NCI-H2029 (cell line): ENCODE data around the gene PRKN.

Experiments used
- DNase-seq: peaks from one replicate; lab custom pipeline; 2025; lab: John Stamatoyannopoulos, UW

The PRKN gene

GRCh38 chr6:161802231-161802630 lies 925.3 kb downstream of the PRKN start:
- DNase-seq, result no peak

- DNase-seq, result no peak
Observed at GRCh38 chr6:161798844-161799394, 928.6 kb downstream of the PRKN start.

DNA sequence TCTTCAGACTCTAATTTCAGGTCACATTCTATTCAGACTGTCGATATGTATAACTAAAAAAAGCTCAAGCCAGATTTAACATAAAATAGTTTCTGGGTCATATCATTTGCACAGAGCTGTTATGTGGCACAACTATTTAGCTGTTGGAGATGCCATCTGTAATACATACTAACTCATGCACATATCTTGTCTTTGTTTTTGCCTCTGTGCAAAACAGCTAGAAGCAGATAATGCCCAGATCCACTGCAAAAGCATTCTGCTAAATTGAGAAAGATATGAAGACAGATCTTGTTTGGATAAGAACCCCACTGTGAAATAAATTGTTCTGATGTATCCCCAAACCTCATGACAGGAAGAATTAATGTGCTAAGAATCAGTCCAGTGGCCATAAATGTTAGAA lies 930.9 kb downstream of the PRKN start:
- no peak for DNase-seq

GRCh38 chr6:161792851-161793493 lies 934.6 kb downstream of the PRKN start:
- no peak for DNase-seq

- no peak for DNase-seq
Observed at GRCh38 chr6:161788531-161788930, 939.0 kb downstream of the PRKN start.

GRCh38 chr6:161772176-161772575 lies 955.4 kb downstream of the PRKN start:
- no peak for DNase-seq

GRCh38 chr6:161761966-161762365 lies 965.6 kb downstream of the PRKN start:
- DNase-seq, result no peak

GRCh38 chr6:161755080-161755479 lies 972.5 kb downstream of the PRKN start:
- no peak for DNase-seq

DNA sequence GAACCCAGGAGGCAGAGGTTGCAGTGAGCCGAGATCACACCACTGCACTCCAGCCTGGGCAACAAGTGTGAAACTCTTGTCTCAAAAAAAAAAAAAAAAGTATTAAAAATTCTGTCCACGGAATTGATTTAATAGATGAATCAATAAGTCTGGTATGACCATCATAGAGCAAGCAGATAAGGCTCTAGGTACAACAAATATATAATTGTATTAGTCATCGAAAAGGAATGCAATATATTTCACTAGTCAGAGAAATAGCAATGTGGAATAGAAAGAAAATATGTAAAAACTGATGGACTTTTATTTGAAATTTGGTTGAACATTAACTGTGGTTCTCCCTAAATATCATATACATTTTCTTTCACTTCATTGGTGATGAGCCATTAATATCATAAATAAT lies 976.9 kb downstream of the PRKN start:
- DNase-seq, result no peak

DNA sequence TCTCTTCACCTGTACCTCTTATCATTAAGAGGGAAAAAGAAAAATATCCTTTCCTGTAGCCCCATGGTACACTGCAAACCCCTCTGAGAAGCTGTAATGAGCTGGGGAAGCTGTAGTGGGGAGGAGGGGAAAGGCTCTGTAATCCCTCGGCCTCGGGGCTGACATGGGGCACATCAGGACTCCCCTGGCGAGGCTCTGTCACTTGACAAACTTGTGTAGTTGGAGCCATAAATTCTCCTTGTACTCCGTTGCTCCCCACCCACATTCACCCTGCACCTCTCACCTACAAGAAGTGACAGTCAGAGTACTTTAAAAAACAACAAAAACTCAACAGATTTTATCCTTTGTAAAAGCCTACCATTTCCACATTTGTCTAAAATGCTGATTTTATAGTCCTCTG lies 978.0 kb downstream of the PRKN start:
- DNase-seq, result no peak

- DNase-seq, result no peak
Observed at GRCh38 chr6:161748535-161749416, 978.8 kb downstream of the PRKN start.

DNA sequence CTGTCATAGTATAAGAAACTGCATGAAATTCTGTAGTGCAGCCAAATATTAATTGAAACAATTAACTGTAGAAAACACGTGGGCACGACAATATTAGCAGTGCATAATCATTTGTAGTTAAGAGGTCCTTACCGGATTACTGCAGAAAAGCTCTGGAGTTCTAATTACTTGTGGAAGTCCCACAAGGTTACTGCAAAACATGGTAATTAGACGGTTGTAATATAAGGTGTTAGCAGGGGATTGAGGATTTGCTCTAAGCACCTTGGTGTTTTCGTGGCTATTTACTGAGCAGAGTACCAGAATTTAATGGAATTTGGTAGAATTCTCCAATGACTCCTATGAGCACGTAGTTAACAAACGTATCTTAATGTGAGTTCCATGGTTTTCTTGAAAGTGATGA lies 980.1 kb downstream of the PRKN start:
- DNase-seq, result no peak

GRCh38 chr6:161745594-161746141 lies 981.9 kb downstream of the PRKN start:
- no peak for DNase-seq

- DNase-seq, result no peak
Observed at GRCh38 chr6:161745128-161745527, 982.4 kb downstream of the PRKN start.

- DNase-seq, result no peak
Observed at GRCh38 chr6:161744211-161745067, 983.1 kb downstream of the PRKN start.

GRCh38 chr6:161743509-161744178 lies 983.9 kb downstream of the PRKN start:
- no peak for DNase-seq

DNA sequence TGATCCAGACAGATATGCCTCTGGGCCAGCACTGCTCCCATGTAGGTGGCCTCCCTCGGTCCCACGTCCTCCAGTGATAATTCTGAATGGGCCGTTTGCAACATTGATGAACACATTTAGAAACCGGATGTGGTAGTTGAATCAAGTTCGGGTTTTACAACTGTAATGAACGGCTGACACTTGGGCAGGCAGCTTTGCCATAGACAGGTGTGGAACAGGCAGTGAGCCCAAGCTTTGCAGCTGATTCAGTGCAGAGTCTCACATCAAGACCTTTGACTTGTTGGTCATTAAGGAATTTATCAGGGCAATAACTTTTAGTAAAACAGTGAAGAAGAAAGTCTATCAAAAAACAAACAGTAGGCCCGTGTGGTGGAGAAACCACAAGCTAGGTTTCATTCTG lies 987.1 kb downstream of the PRKN start:
- no peak for DNase-seq

- DNase-seq, result no peak
Observed at GRCh38 chr6:161736781-161737292, 990.7 kb downstream of the PRKN start.

- no peak for DNase-seq
Observed at GRCh38 chr6:161736326-161736725, 991.2 kb downstream of the PRKN start.

DNA sequence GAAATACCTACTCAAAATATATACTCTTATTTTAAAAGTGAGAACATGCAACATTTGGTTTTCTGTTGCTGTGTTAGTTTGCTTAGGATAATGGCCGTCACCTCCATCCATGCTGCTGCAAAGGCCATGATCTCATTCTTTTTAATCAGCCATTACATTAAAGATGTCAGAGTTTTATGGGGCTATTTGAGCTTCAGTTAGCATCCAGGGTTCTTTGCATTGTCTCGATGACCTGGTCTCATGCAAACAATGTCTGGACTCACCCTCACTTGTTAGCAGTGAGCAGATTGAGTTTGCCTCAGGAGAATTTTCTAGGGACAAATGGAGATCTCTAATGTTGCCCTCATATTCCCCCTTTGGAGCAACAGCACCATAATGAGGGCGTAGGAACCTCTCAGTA lies 995.0 kb downstream of the PRKN start:
- no peak for DNase-seq
